ENCODE results near the gene NUBP1.
A peak's percentile ranks its signal among the peaks of the same experiment; 100 is the strongest.

NUBP1 gene

DNA sequence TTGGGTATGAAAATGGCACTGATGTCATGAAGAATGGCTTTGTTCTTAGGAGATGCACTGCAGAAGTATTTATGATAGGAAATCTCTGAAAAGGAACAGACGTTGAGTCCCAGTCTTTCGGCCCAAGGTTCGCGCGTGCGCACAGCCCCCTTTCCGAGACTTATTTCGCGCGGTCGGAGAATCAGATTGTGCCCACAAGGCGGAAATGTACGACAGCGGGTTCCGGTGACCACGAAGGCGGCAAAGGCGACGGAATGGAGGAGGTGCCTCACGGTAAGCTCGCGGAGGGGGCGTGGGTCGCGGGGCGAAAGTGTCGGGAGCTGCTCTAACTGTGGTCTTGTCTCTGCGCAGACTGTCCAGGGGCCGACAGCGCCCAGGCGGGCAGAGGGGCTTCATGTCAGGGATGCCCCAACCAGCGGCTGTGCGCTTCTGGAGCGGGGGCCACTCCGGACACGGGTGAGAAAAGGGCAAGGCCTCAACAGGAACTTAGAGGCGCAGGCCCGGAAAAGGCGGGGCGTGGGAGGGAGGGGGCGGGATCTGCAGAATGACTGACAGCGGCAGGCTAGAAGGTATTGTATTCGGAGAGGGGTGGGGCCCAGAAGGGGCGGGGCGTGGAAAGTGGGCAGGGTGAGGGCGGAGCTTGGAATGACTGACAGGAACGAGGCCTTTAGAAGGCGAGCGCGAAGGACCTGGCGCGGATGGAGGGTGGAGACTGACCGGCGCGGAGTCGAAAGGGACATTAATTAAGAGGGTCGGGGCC, at the start of gene NUBP1:
TSS of gene NUBP1 (plus strand) at position 233 of the 760 bp plus-strand sequence. CDS start at position 255, 22 bp downstream.
- peak; percentile 81 for TF ChIP-seq POLR2A (IDR thresholded peaks at IDR 0.05; ENCODE audit: low read depth, low read length)
- DNase-seq (ENCODE audit: insufficient read length, low spot score), result peak; percentile 78
- FAIRE-seq, result peak; percentile 6

GRCh38 chr16:10693889-10694288, 49.8 kb upstream of the NUBP1 start:
- DNase-seq (ENCODE audit: insufficient read length, low spot score) (no peak), FAIRE-seq (no peak)
- no peak for TF ChIP-seq POLR2A (IDR thresholded peaks at IDR 0.05; ENCODE audit: low read depth, low read length)

- TF ChIP-seq POLR2A (IDR thresholded peaks at IDR 0.05; ENCODE audit: low read depth, low read length), result no peak
- FAIRE-seq (no peak), DNase-seq (ENCODE audit: insufficient read length, low spot score) (no peak)
Observed at GRCh38 chr16:10694306-10694705, 49.3 kb upstream of the NUBP1 start.

DNA sequence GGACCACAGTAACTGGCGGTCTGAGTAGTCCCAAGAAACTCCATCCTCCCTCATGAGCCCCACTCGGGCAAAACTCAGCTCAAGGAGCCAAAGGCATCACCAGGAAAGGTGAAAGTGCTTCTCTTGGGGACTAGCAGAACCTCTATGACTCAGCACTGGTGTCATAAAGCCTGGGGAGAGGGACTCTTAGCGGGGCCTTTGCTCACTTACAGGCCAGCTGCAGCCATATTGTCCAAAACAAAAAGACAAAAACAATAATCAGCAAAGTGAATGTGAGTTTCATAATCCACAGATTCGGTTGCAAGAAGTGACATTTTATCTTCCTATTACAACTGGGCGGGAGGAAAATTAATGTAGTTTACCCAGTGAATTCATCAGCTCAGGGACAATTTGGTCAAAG, 48.8 kb upstream of the NUBP1 start, which contains the start of gene TEKT5:
TSS of gene TEKT5 (minus strand) at position 101 of the 400 bp plus-strand sequence. CDS start at position 44, 57 bp downstream.
- FAIRE-seq (no peak), DNase-seq (ENCODE audit: insufficient read length, low spot score) (no peak)
- no peak for TF ChIP-seq POLR2A (IDR thresholded peaks at IDR 0.05; ENCODE audit: low read depth, low read length)

DNA sequence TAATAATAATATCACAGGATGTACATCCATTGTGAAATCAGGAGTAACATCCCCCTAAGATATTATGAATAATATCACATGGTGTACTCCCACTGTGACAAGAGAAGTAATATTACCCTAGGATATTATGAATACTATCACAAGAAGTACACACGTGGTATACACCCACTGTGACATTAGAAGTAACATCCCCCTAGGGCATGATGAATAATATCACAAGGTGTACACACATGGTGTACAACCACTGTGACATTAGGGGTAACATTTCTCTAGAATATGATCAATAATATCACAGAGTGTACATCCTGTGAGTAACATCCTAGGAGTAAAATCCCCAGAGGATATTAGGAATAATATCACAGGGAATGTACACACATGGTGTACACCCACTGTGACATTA, 43.9 kb upstream of the NUBP1 start:
- no peak for TF ChIP-seq POLR2A (IDR thresholded peaks at IDR 0.05; ENCODE audit: low read depth, low read length)
- no peak for FAIRE-seq
- DNase-seq (ENCODE audit: insufficient read length, low spot score), result no peak

- no peak for DNase-seq (ENCODE audit: insufficient read length, low spot score)
- FAIRE-seq, result peak; percentile 82
- no peak for TF ChIP-seq POLR2A (IDR thresholded peaks at IDR 0.05; ENCODE audit: low read depth, low read length)
Observed at GRCh38 chr16:10708969-10709368, 34.7 kb upstream of the NUBP1 start.

DNA sequence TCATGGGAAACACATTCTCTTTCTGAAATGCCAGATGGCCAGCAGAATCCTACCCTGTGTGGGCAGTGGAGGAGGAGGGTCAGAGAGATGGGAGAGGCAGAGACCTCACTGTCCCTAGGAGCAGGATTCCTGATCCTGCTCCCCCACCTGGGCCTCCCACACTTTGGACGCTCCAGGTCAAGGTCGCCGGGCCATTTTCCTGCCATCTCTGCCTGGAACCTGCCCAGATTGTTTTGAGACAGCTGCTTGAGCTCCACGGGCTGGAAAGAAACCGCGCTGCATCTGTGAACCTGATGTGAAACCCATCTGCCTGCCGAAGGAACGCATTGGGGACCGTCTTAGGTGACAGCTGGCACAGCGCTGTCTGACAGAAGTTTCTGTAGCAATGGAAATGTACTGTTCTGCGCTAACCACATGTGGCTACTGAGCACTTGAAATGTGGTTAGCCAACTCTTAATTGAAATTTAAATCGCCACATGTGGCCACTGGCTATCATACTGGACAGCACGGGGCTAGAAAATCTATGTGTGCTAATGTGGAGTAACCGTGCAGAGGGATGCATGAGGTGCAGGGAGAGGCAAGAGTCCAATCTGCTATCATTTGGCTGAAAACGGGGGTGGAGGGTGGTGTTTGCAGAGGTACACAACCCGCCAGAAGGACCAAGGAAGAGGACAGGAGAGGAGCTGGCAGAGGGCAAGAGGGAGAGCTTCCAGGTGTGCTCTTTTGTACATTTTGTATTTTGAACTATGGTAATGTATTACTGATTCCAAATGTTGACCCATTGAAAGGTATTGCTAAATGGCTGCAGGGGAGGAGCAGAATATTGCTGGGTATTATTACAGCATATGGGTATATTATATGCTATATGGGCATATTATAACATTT, 15.4 kb upstream of the NUBP1 start:
- FAIRE-seq, result no peak

GRCh38 chr16:10729104-10730048, 14.3 kb upstream of the NUBP1 start:
- peak; percentile 56 for DNase-seq (ENCODE audit: insufficient read length, low spot score)
- no peak for TF ChIP-seq POLR2A (IDR thresholded peaks at IDR 0.05; ENCODE audit: low read depth, low read length)
- FAIRE-seq, result peak; percentile 66

More for the DNA sequence above, 15.4 kb upstream of the NUBP1 start:
- DNase-seq (ENCODE audit: insufficient read length, low spot score), result no peak
- no peak for TF ChIP-seq POLR2A (IDR thresholded peaks at IDR 0.05; ENCODE audit: low read depth, low read length)

GRCh38 chr16:10731790-10732189, 11.9 kb upstream of the NUBP1 start:
- no peak for TF ChIP-seq POLR2A (IDR thresholded peaks at IDR 0.05; ENCODE audit: low read depth, low read length)
- DNase-seq (ENCODE audit: insufficient read length, low spot score) (no peak), FAIRE-seq (no peak)

DNA sequence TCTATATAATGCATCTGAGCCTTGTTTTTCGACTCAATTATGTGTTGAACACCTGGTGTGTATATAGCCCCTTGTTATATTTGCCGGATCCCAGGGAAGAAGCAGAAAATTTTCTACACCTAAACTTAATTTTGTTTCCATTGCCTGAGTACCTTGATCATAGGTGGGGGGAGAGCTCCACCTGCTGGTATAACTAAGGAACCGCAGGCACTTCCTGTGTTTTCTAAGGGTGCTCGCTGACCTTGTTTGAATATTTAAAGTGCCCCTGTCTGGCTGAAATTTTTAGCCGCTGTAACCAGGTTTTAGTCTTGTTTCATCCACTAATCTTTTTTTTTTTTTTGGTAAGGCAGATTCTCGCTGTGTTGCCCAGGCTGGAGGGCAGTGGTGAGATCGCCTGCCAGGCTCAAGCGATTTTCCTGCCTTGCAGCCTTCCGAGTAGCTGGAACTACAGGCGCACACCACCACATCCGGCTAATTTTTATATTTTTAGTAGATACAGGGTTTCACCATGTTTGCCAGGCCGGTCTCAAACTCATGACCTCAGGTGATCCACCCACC, 6.5 kb upstream of the NUBP1 start:
- FAIRE-seq, result no peak
- no peak for TF ChIP-seq POLR2A (IDR thresholded peaks at IDR 0.05; ENCODE audit: low read depth, low read length)
- peak; percentile 27 for DNase-seq (ENCODE audit: insufficient read length, low spot score)

DNA sequence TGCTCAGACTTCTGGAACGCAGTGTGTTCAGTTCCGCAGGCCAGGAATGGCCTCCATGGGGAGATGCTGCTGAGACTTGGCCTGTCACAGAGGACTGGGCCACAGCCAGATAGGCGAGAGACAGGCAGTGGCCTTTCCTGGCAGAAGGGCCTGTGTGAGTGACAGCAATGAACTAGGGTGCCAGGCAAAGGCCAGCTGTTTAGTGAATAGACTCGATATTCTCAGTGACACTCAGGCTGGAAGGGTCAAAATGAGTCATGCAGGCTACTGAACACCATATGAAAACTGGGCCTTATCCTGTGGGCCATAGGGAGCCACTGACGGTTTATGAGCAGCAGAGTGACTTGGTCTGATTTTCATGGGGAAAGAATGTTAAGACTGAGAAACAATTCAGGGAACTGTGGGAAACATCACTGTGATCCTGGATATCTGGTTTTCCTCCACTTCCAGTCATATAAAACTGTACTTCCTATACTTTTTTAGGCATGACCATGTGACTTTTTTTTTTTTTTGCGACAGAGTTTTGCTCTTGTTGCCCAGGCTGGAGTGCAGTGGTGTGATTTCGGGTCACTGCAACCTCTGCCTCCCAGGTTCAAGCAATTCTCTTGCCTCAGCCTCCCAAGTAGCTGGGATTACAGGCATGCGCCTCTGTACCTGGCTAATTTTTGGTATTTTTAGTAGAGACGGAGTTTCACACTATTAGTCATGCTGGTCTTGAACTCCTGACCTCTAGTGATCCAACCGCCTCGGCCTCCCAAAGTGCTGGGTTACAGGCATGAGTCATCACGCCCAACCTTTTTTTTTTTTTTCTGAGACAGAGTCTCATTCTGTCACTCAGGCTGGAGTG, 5.2 kb upstream of the NUBP1 start:
- DNase-seq (ENCODE audit: insufficient read length, low spot score) (peak; percentile 48), FAIRE-seq (no peak)
- no peak for TF ChIP-seq POLR2A (IDR thresholded peaks at IDR 0.05; ENCODE audit: low read depth, low read length)

Measured in H54 (cell line).